DMS 273 (cell line): ENCODE measurements around the gene PDS5B.

Experiments used
- DNase-seq: peaks from one replicate; lab custom pipeline; 2025; ENCODE audit not compliant: unreplicated experiment; lab: John Stamatoyannopoulos, UW

The PDS5B gene

GRCh38 chr13:32589471-32589870 is 3.2 kb downstream of the PDS5B start:
- DNase-seq: no peak

- DNase-seq: no peak
Measured at GRCh38 chr13:32590266-32590665, 4.0 kb downstream of the PDS5B start.

- no peak for DNase-seq
Measured at GRCh38 chr13:32592082-32592481, 5.8 kb downstream of the PDS5B start.

- DNase-seq: no peak
Measured at GRCh38 chr13:32594157-32594738, 8.0 kb downstream of the PDS5B start.

GRCh38 chr13:32595306-32595705 is 9.1 kb downstream of the PDS5B start:
- DNase-seq: no peak

- no peak for DNase-seq
Measured at GRCh38 chr13:32600890-32601289, 14.6 kb downstream of the PDS5B start.

GRCh38 chr13:32609428-32609827 is 23.2 kb downstream of the PDS5B start:
- DNase-seq: no peak

GRCh38 chr13:32610538-32610937 is 24.3 kb downstream of the PDS5B start:
- DNase-seq: no peak

GRCh38 chr13:32610977-32611376 is 24.7 kb downstream of the PDS5B start:
- no peak for DNase-seq

- DNase-seq: no peak
Measured at GRCh38 chr13:32616883-32617511, 30.7 kb downstream of the PDS5B start.

GRCh38 chr13:32622827-32623226 is 36.6 kb downstream of the PDS5B start:
- no peak for DNase-seq

- DNase-seq: no peak
Measured at GRCh38 chr13:32624441-32624840, 38.2 kb downstream of the PDS5B start.

GRCh38 chr13:32627793-32628192 is 41.5 kb downstream of the PDS5B start:
- no peak for DNase-seq

GRCh38 chr13:32629313-32629712 is 43.1 kb downstream of the PDS5B start:
- DNase-seq: no peak

- DNase-seq: no peak
Measured at GRCh38 chr13:32629866-32630265, 43.6 kb downstream of the PDS5B start.

GRCh38 chr13:32632343-32632909 is 46.2 kb downstream of the PDS5B start:
- DNase-seq: no peak

GRCh38 chr13:32636711-32637110 is 50.5 kb downstream of the PDS5B start:
- no peak for DNase-seq

- no peak for DNase-seq
Measured at GRCh38 chr13:32638739-32639138, 52.5 kb downstream of the PDS5B start.

GRCh38 chr13:32639502-32640105 is 53.4 kb downstream of the PDS5B start:
- DNase-seq: peak; percentile 68

GRCh38 chr13:32642316-32642715 is 56.1 kb downstream of the PDS5B start:
- DNase-seq: no peak

- no peak for DNase-seq
Measured at GRCh38 chr13:32642858-32643257, 56.6 kb downstream of the PDS5B start.

GRCh38 chr13:32645854-32646253 is 59.6 kb downstream of the PDS5B start:
- DNase-seq: no peak
